Activated CD8-positive, alpha-beta memory T cell treated with anti-CD3 and anti-CD28 coated beads, Interleukin-2, amount 10 ng/mL, durations not matched to agents 7 days and 5 days (primary cell): ENCODE results near the gene PDLIM1. TPM values are rescaled to one million over a fixed set of nuclear protein-coding genes. Genes with fewer than 3 reads are reported as not detected.
A peak's percentile ranks its signal among the peaks of the same experiment; 100 is the strongest.
"Not testable (repeated sequence)": the region's sequence is repeated elsewhere in the genome, so short reads cannot be mapped to it uniquely, and the experiment has no call there.

Experiments
- ATAC-seq: fragments of 150-1000 bp; cut with Tn5 transposase; one replicate; pipeline ENCODE4 v1.10.0; 2021; ENCODE audit warnings: moderate library complexity
- CTCF ChIA-PET: fragments of 350-600 bp; sonication (Branson Sonifier 250); formaldehyde crosslinking; loops from one replicate; lab custom pipeline; 2021; ENCODE audit warnings: antibody characterized with exemption; lab: Charles Lee
- DNase-seq: peaks from one replicate; pipeline ENCODE4 v3.0.0-alpha.2; 2020
- H3K27ac Mint-ChIP-seq: one replicate; pipeline ENCODE4 v1.8.0; 2021; ENCODE audit warnings: mild to moderate bottlenecking, mixed read lengths
- H3K27me3 Mint-ChIP-seq: one replicate; pipeline ENCODE4 v1.8.0; 2021; ENCODE audit warnings: mixed read lengths
- H3K36me3 Mint-ChIP-seq: one replicate; pipeline ENCODE4 v1.8.0; 2021; ENCODE audit warnings: mild to moderate bottlenecking, mixed read lengths
- H3K4me1 Mint-ChIP-seq: one replicate; pipeline ENCODE4 v1.8.0; 2021; ENCODE audit warnings: mixed read lengths
- H3K4me3 Mint-ChIP-seq: one replicate; pipeline ENCODE4 v1.8.0; 2021; ENCODE audit warnings: mild to moderate bottlenecking, moderate library complexity, mixed read lengths
- H3K9me3 Mint-ChIP-seq: one replicate; pipeline ENCODE4 v1.8.0; 2022; ENCODE audit warnings: low read depth, mixed read lengths
- total RNA-seq, 2 experiments: library from RNA; stranded (reverse); gene quantifications; one replicate each; pipeline ENCODE4 v1.2.3, GENCODE V29; 2021

PDLIM1 gene
- total RNA-seq, 2 experiments from 2014 or later = 4.8 to 22.7 TPM

- Mint-ChIP-seq H3K4me3 (no peak overlapping the region), H3K27ac (peak overlapping the region; percentile 47), H3K27me3 (peaks cover 3% of the 10 kb centered on the region), H3K9me3 (no peaks in the 10 kb centered on the region), H3K36me3 (peaks cover 22% of the 10 kb centered on the region), H3K4me1 (peaks cover 30% of the 10 kb centered on the region)
- CTCF ChIA-PET = interaction anchor here (0.8 to 4.2 kb wide), 5 partner anchors 9 to 126 kb away, joined by 3 to 38 read pairs (median 3); no protein-coding TSS in a partner anchor
- no peak for DNase-seq
- no peak for ATAC-seq
Measured at GRCh38 chr10:95237376-95238170, 53.2 kb downstream of the PDLIM1 start.

- ATAC-seq (peak; percentile 82), DNase-seq (peak; percentile 51)
- peak overlapping the region; percentile 88 for H3K27ac Mint-ChIP-seq
- H3K4me3 Mint-ChIP-seq = peak overlapping the region; percentile 27
- peaks cover 3% of the 10 kb centered on the region for H3K27me3 Mint-ChIP-seq
- CTCF ChIA-PET = interaction anchor here (0.9 to 4.2 kb wide), 5 partner anchors 10 to 127 kb away, joined by 3 to 38 read pairs (median 4); no protein-coding TSS in a partner anchor
- peaks cover 36% of the 10 kb centered on the region for H3K4me1 Mint-ChIP-seq
- H3K36me3 Mint-ChIP-seq = peaks cover 31% of the 10 kb centered on the region
- H3K9me3 Mint-ChIP-seq = no peaks in the 10 kb centered on the region
Measured at GRCh38 chr10:95236068-95236903, 54.5 kb downstream of the PDLIM1 start.

- Mint-ChIP-seq H3K27ac (peak overlapping the region; percentile 88), H3K36me3 (peaks cover 32% of the 10 kb centered on the region)
Measured at GRCh38 chr10:95235676-95236067, 55.1 kb downstream of the PDLIM1 start.

GRCh38 chr10:95234951-95235350 lies 55.9 kb downstream of the PDLIM1 start:
- peaks cover 28% of the 10 kb centered on the region for H3K36me3 Mint-ChIP-seq
- H3K4me3 Mint-ChIP-seq = no peak overlapping the region
- CTCF ChIA-PET = interaction anchor here (0.7 to 4.2 kb wide), 4 partner anchors 8 to 128 kb away, joined by 3 to 38 read pairs (median 12); no protein-coding TSS in a partner anchor
- no peaks in the 10 kb centered on the region for H3K9me3 Mint-ChIP-seq
- peak overlapping the region; percentile 19 for H3K27ac Mint-ChIP-seq
- DNase-seq (no peak), ATAC-seq (no peak)
- H3K4me1 Mint-ChIP-seq = peaks cover 48% of the 10 kb centered on the region
- peaks cover 3% of the 10 kb centered on the region for H3K27me3 Mint-ChIP-seq

More at GRCh38 chr10:95235676-95236067, 55.1 kb downstream of the PDLIM1 start:
- CTCF ChIA-PET = interaction anchor here (0.7 to 4.2 kb wide), 3 partner anchors 11 to 127 kb away, joined by 3 to 38 read pairs (median 6); no protein-coding TSS in a partner anchor
- ATAC-seq (no peak), DNase-seq (no peak)
- Mint-ChIP-seq H3K9me3 (no peaks in the 10 kb centered on the region), H3K4me3 (no peak overlapping the region), H3K27me3 (peaks cover 3% of the 10 kb centered on the region), H3K4me1 (peaks cover 43% of the 10 kb centered on the region)

GRCh38 chr10:95233377-95234034 lies 57.3 kb downstream of the PDLIM1 start:
- ATAC-seq = no peak
- no peak overlapping the region for H3K4me3 Mint-ChIP-seq
- H3K9me3 Mint-ChIP-seq = no peaks in the 10 kb centered on the region
- H3K27me3 Mint-ChIP-seq = peaks cover 7% of the 10 kb centered on the region
- peaks cover 48% of the 10 kb centered on the region for H3K4me1 Mint-ChIP-seq
- CTCF ChIA-PET = interaction anchor here (1.3 to 4.2 kb wide), 4 partner anchors 10 to 129 kb away, joined by 3 to 38 read pairs (median 10); no protein-coding TSS in a partner anchor
- H3K27ac Mint-ChIP-seq = no peak overlapping the region
- H3K36me3 Mint-ChIP-seq = peaks cover 18% of the 10 kb centered on the region
- DNase-seq = no peak

GRCh38 chr10:95230677-95231586 lies 59.9 kb downstream of the PDLIM1 start:
- Mint-ChIP-seq H3K36me3 (peaks cover 15% of the 10 kb centered on the region), H3K4me3 (peak overlapping the region; percentile 71), H3K4me1 (peaks cover 28% of the 10 kb centered on the region), H3K27ac (peak overlapping the region; percentile 69)
- CTCF ChIA-PET = interaction anchor here (0.9 to 2.4 kb wide), 5 partner anchors 11 to 144 kb away, joined by 3 to 8 read pairs (median 5); no protein-coding TSS in a partner anchor
- DNase-seq = peak; percentile 65
- ATAC-seq = peak; percentile 76
- H3K27me3 Mint-ChIP-seq, H3K9me3 Mint-ChIP-seq: not testable (repeated sequence)

GRCh38 chr10:95229724-95230627 lies 60.8 kb downstream of the PDLIM1 start:
- CTCF ChIA-PET = interaction anchor here (0.9 to 2.4 kb wide), 4 partner anchors 12 to 46 kb away, joined by 3 to 8 read pairs (median 5); no protein-coding TSS in a partner anchor
- Mint-ChIP-seq H3K27me3 (peaks cover 11% of the 10 kb centered on the region), H3K36me3 (peaks cover 13% of the 10 kb centered on the region), H3K4me1 (peaks cover 19% of the 10 kb centered on the region), H3K27ac (no peak overlapping the region), H3K4me3 (peak overlapping the region; percentile 71), H3K9me3 (no peaks in the 10 kb centered on the region)
- DNase-seq (no peak), ATAC-seq (no peak)

GRCh38 chr10:95228934-95229723 lies 61.7 kb downstream of the PDLIM1 start:
- peaks cover 17% of the 10 kb centered on the region for H3K4me1 Mint-ChIP-seq
- not testable (repeated sequence) for H3K9me3 Mint-ChIP-seq, H3K27ac Mint-ChIP-seq, ATAC-seq, DNase-seq, H3K4me3 Mint-ChIP-seq
- peaks cover 13% of the 10 kb centered on the region for H3K36me3 Mint-ChIP-seq
- CTCF ChIA-PET = interaction anchor here (2.4 kb wide), 1 partner anchor 46 kb away, joined by 8 read pairs; no protein-coding TSS in a partner anchor
- peaks cover 11% of the 10 kb centered on the region for H3K27me3 Mint-ChIP-seq

- no peak for ATAC-seq
- H3K27ac Mint-ChIP-seq = no peak overlapping the region
- peaks cover 11% of the 10 kb centered on the region for H3K27me3 Mint-ChIP-seq
- no peak for DNase-seq
- no peaks in the 10 kb centered on the region for H3K9me3 Mint-ChIP-seq
- H3K36me3 Mint-ChIP-seq = no peaks in the 10 kb centered on the region
- no peaks in the 10 kb centered on the region for H3K4me1 Mint-ChIP-seq
- H3K4me3 Mint-ChIP-seq = no peak overlapping the region
- CTCF ChIA-PET = no interaction called here
Measured at GRCh38 chr10:95225136-95225535, 65.7 kb downstream of the PDLIM1 start.

- H3K27ac Mint-ChIP-seq = no peak overlapping the region
- ATAC-seq (no peak), DNase-seq (no peak)
- peaks cover 17% of the 10 kb centered on the region for H3K27me3 Mint-ChIP-seq
- H3K9me3 Mint-ChIP-seq = no peaks in the 10 kb centered on the region
- H3K4me1 Mint-ChIP-seq = no peaks in the 10 kb centered on the region
- CTCF ChIA-PET = interaction anchor here (1.1 kb wide), 1 partner anchor 26 kb away, joined by 3 read pairs; no protein-coding TSS in a partner anchor
- no peak overlapping the region for H3K4me3 Mint-ChIP-seq
- peaks cover 2% of the 10 kb centered on the region for H3K36me3 Mint-ChIP-seq
Measured at GRCh38 chr10:95221124-95221523, 69.7 kb downstream of the PDLIM1 start.
